Esophagus squamous epithelium (tissue), 5 donors: ENCODE data around the gene RABL2B. TPM values are rescaled to one million over a fixed set of nuclear protein-coding genes. Genes with fewer than 3 reads are reported as not detected.

Source experiments
- DNase-seq: peaks from one replicate; lab custom pipeline; 2025; lab: John Stamatoyannopoulos, UW
- H3K27ac ChIP-seq, 4 donors: fragments of 200-600 bp; sonication (generic); one replicate each; pipeline ENCODE4 v1.5.1; 2016 to 2019; ENCODE audit warnings: mild to moderate bottlenecking in 1 of 4
- H3K27me3 ChIP-seq, 4 donors: fragments of 200-600 bp; sonication (generic); 1 replicate in 3 of 4; 2 replicates in 1 of 4; pipeline versions ENCODE4 v1.5.1 to v1.6.0; 2017 to 2021; ENCODE audit warnings: antibody characterized with exemption in 1 of 4
- H3K36me3 ChIP-seq, 3 donors: fragments of 200-600 bp; sonication (generic); one replicate each; pipeline ENCODE4 v1.5.1; 2016 to 2019
- H3K4me1 ChIP-seq, 3 donors: fragments of 200-600 bp; sonication (generic); one replicate each; pipeline ENCODE4 v1.5.1; 2017 to 2019
- H3K4me3 ChIP-seq, 4 donors: fragments of 200-600 bp; sonication (generic); 1 replicate in 3 of 4; 2 replicates in 1 of 4; pipeline ENCODE4 v1.5.1; 2016 to 2019; ENCODE audit warnings: mild to moderate bottlenecking in 2 of 4, moderate library complexity in 1 of 4
- H3K9me3 ChIP-seq, 3 donors: fragments of 200-600 bp; sonication (generic); one replicate each; pipeline ENCODE4 v1.5.1; 2016 to 2019
- POLR2A ChIP-seq, 4 donors: fragments of 450-650 bp; IDR thresholded peaks; one replicate each; pipeline ENCODE4 v1.6.1; 2017; ENCODE audit warnings: antibody characterized with exemption in 4 of 4, mild to moderate bottlenecking in 4 of 4, moderate library complexity in 3 of 4
- WGBS, 2 donors: methylation state at CpG; one replicate each; pipeline ENCODE4 v1.1.5; 2018; 5-methylcytosine and 5-hydroxymethylcytosine counted together
- intact Hi-C: fragments of 100-400 bp; cut with DNase I; formaldehyde crosslinking; loops from one replicate; pipeline ENCODE4 v1.15.0; 2022
- total RNA-seq, 4 donors: library from RNA; depleted of rRNA; stranded (reverse); fragments of >200 nt; gene quantifications; one replicate each; pipeline ENCODE4 v1.1.0, GENCODE V29; 2016
- TF ChIP-seq, protein P1 (sequence below), 6 experiments: fragments of 450-650 bp in 4 of 6; fragments of 200-600 bp in 2 of 6; sonication (generic) in 2 of 6; IDR thresholded peaks; one replicate each; pipeline ENCODE4 v1.5.1; 2016 to 2019; ENCODE audit warnings: antibody characterized with exemption in 6 of 6, mild to moderate bottlenecking in 4 of 6, moderate library complexity in 4 of 6
- donor health status: DM: yes; HTN: yes; CAD: no.

The RABL2B gene
- total RNA-seq, 4 donors from 2014 or later, result 8.0 to 15.1 (median 10.7) TPM

DNA sequence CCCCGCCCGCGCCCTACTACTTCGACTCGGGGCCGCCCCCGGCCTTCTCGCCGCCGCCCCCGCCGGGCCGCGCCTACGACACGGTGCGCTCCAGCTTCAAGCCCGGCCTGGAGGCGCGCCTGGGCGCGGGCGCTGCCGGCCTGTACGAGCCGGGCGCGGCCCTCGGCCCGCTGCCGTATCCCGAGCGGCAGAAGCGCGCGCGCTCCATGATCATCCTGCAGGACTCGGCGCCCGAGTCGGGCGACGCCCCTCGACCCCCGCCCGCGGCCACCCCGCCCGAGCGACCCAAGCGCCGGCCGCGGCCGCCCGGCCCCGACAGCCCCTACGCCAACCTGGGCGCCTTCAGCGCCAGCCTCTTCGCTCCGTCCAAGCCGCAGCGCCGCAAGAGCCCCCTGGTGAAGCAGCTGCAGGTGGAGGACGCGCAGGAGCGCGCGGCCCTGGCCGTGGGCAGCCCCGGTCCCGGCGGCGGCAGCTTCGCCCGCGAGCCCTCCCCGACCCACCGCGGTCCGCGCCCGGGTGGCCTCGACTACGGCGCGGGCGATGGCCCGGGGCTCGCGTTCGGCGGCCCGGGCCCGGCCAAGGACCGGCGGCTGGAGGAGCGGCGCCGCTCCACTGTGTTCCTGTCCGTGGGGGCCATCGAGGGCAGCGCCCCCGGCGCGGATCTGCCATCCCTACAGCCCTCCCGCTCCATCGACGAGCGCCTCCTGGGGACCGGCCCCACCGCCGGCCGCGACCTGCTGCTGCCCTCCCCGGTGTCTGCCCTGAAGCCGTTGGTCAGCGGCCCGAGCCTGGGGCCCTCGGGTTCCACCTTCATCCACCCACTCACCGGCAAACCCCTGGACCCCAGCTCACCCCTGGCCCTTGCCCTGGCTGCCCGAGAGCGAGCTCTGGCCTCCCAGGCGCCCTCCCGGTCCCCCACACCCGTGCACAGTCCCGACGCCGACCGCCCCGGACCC is 62.9 kb downstream of the RABL2B start:
- intact Hi-C loops, result no loop called here
- no peak for TF ChIP-seq POLR2A (IDR thresholded peaks at IDR 0.05)
- TF ChIP-seq, protein P1, sequence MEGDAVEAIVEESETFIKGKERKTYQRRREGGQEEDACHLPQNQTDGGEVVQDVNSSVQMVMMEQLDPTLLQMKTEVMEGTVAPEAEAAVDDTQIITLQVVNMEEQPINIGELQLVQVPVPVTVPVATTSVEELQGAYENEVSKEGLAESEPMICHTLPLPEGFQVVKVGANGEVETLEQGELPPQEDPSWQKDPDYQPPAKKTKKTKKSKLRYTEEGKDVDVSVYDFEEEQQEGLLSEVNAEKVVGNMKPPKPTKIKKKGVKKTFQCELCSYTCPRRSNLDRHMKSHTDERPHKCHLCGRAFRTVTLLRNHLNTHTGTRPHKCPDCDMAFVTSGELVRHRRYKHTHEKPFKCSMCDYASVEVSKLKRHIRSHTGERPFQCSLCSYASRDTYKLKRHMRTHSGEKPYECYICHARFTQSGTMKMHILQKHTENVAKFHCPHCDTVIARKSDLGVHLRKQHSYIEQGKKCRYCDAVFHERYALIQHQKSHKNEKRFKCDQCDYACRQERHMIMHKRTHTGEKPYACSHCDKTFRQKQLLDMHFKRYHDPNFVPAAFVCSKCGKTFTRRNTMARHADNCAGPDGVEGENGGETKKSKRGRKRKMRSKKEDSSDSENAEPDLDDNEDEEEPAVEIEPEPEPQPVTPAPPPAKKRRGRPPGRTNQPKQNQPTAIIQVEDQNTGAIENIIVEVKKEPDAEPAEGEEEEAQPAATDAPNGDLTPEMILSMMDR (IDR thresholded peaks at IDR 0.05), result no peak
- Histone ChIP-seq H3K9me3 (no peaks in the 10 kb centered on the region), H3K27ac (no peak overlapping the region), H3K27me3 (peaks cover 0 to 37% (median 0%) of the 10 kb centered on the region in 4 donors), H3K36me3 (peaks cover 0 to 38% (median 0%) of the 10 kb centered on the region in 3 donors), H3K4me1 (peaks cover 0 to 14% (median 10%) of the 10 kb centered on the region in 3 donors), H3K4me3 (peak overlapping the region in 3 of 4 donors; percentile 6 to 47 (median 34))
- no CpG with 5 or more reads among the region's 132 CpGs for WGBS, 2 donors
- DNase-seq, result no peak

DNA sequence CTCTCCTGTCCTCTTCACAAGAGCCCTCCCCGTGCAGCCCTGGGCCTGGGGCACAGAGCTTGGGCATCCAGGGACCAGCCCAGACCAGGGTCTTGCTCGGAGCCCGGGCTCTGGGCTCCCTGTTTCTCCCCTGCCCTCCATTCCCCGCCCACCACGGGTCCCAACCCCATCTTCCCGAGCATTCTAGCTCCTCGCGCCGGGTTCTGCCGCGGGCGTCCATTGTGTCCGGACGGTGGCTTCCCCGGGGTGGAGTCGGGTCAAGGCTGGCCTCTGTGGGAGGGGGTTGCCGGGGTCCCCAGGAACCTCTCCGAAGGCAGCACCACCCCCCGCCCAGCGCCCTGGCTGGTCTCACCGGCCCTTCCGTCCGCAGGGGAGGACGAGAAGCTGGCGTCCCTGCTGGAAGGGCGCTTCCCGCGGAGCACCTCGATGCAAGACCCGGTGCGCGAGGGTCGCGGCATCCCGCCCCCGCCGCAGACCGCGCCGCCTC is 63.6 kb downstream of the RABL2B start:
- Histone ChIP-seq H3K27ac (no peak overlapping the region), H3K36me3 (peaks cover 0 to 38% (median 0%) of the 10 kb centered on the region in 3 donors), H3K4me1 (peaks cover 0 to 14% (median 10%) of the 10 kb centered on the region in 3 donors), H3K9me3 (no peaks in the 10 kb centered on the region), H3K27me3 (peaks cover 0 to 37% (median 0%) of the 10 kb centered on the region in 4 donors), H3K4me3 (peak overlapping the region in 3 of 4 donors; percentile 6 to 47 (median 34))
- DNase-seq, result no peak
- intact Hi-C loops, result no loop called here
- no peak for TF ChIP-seq POLR2A (IDR thresholded peaks at IDR 0.05)
- TF ChIP-seq, protein P1 (IDR thresholded peaks at IDR 0.05), result no peak
- 52 to 67% methylated on average over 3 to 11 of the region's 40 CpGs for WGBS, 2 donors

DNA sequence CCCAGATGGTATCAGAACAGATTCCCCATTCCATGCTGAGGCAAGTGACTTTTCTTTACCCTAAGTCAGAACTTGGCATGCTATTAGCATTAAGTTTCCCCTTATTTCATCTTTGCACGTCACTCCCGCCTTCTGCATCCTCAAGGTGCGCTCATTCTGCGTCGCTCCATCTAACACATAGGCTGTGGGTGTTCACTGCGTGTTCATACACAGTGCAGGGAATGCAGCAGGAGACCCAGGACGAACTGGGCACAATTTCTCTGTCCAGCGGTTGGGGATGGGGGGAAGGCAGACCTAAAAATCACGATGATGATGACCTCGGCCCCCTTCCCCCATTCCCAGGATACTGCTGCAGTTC is 65.1 kb downstream of the RABL2B start:
- peaks cover 0 to 14% (median 10%) of the 10 kb centered on the region in 3 donors for H3K4me1 ChIP-seq
- H3K27ac ChIP-seq, result no peak overlapping the region
- WGBS, 2 donors, result 82 to 90% methylated on average over 7 to 10 of the region's 10 CpGs
- intact Hi-C loops, result no loop called here
- peaks cover 0 to 37% (median 0%) of the 10 kb centered on the region in 4 donors for H3K27me3 ChIP-seq
- peaks cover 0 to 28% (median 0%) of the 10 kb centered on the region in 3 donors for H3K36me3 ChIP-seq
- TF ChIP-seq, protein P1 (IDR thresholded peaks at IDR 0.05), result no peak
- no peak for TF ChIP-seq POLR2A (IDR thresholded peaks at IDR 0.05)
- no peak overlapping the region for H3K4me3 ChIP-seq
- no peak for DNase-seq
- no peaks in the 10 kb centered on the region for H3K9me3 ChIP-seq

DNA sequence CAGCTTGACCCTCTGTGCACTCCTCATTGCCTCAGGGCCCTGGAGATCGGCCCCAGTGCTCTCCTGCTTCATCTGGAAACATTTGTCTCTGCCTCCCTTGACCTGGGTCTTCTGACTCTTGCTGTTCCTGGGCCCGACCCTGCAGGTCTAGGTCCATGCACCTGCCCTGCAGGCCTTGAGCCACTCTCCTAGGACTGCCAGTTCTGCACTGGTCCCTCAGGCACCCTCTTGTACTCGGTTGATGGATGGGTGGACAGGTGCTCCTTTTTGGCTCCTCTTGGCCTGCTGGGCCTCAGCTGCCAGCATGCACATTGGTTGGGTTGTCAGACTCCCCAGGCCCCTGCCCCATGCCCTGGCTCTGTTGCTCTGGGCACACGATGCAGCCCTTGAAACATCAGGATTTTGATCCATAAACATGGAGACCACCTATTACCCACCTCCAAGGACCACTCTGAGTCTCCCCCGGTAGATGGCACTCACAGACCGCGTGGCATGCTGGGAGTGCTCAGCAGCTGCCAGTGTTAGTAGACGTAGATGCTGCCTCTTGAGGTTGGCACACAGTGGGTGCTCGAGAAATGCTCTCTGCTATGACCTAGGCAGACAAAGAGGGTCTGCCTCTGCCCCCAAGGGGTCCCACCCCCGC is 65.6 kb downstream of the RABL2B start:
- Histone ChIP-seq H3K4me3 (no peak overlapping the region), H3K4me1 (peaks cover 0 to 14% (median 10%) of the 10 kb centered on the region in 3 donors), H3K9me3 (no peaks in the 10 kb centered on the region), H3K27me3 (peaks cover 0 to 37% (median 0%) of the 10 kb centered on the region in 4 donors), H3K36me3 (peaks cover 0 to 27% (median 0%) of the 10 kb centered on the region in 3 donors), H3K27ac (no peak overlapping the region)
- intact Hi-C loops, result no loop called here
- TF ChIP-seq, protein P1 (IDR thresholded peaks at IDR 0.05), result no peak
- TF ChIP-seq POLR2A (IDR thresholded peaks at IDR 0.05), result no peak
- WGBS, 2 donors, result 74 to 82% methylated on average over 3 to 6 of the region's 10 CpGs
- DNase-seq, result no peak

Other genes with a start within 250 kb of the RABL2B start
- gene KLHDC7B, start 237.7 kb downstream of the RABL2B start, total RNA-seq, result under 1 TPM; 0.26 to 0.53 (median 0.40) TPM
- 1 to 10 TPM in 1 of 4 donors, not detected in 3; 1.8 TPM for gene SYCE3, start 220.7 kb downstream of the RABL2B start, total RNA-seq
- gene CPT1B, start 205.2 kb downstream of the RABL2B start, total RNA-seq, result 10 to 100 TPM in 1 of 4 donors, 1 to 10 TPM in 3; 3.5 to 17.6 (median 8.2) TPM
- gene CHKB, start 200.8 kb downstream of the RABL2B start, total RNA-seq, result 10 to 100 TPM; 16.7 to 51.2 (median 35.4) TPM
- gene MAPK8IP2, start 182.8 kb downstream of the RABL2B start, total RNA-seq, result 1 to 10 TPM; 1.3 to 2.9 (median 1.7) TPM
- gene ARSA, start 155.5 kb downstream of the RABL2B start, total RNA-seq, result 10 to 100 TPM; 18.7 to 47.0 (median 28.6) TPM
- 1 to 10 TPM; 3.7 to 5.9 (median 4.5) TPM for gene SHANK3, start 110.8 kb downstream of the RABL2B start, total RNA-seq
- not detected for gene ACR, start 45.4 kb downstream of the RABL2B start, total RNA-seq